ENCODE measurements around the gene RRAGC.
"Not testable (repeated sequence)": the region's sequence is repeated elsewhere in the genome, so short reads cannot be mapped to it uniquely, and the experiment has no call there.

Gene RRAGC

DNA sequence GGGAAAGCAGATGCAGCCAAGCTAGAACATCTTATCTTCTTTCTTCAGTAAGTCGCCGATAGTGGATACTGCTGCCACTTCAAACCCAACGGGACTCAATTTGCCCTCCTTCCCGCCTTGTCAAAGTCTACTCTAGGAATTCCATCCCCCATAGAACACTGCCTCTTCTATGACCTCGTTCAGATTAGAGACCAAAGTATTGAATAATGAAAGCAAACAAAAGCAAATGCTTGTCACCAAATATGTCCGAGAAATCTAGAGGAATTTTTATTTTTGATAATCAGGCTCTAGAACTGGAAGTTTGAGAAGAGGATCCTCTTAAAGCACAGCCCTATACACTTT, 853 bp upstream of the RRAGC start:
- TF ChIP-seq CTCF (IDR thresholded peaks at IDR 0.05; ENCODE audit: extremely low read depth, insufficient read depth, missing control alignments) = no peak
- in situ Hi-C loops (cut with MboI; ENCODE audit: low pct_unique_long_range_greater_than_20kb, low sequenced_read_pairs, unreplicated experiment) = no loop called here
- no peak for DNase-seq (ENCODE audit: low spot score)

- no peak for TF ChIP-seq CTCF (IDR thresholded peaks at IDR 0.05; ENCODE audit: extremely low read depth, insufficient read depth, missing control alignments)
- in situ Hi-C loops (cut with MboI; ENCODE audit: low pct_unique_long_range_greater_than_20kb, low sequenced_read_pairs, unreplicated experiment) = no loop called here
- peak; percentile 57 for DNase-seq (ENCODE audit: low spot score)
Measured at GRCh38 chr1:38858833-38859560, 575 bp downstream of the RRAGC start.

DNA sequence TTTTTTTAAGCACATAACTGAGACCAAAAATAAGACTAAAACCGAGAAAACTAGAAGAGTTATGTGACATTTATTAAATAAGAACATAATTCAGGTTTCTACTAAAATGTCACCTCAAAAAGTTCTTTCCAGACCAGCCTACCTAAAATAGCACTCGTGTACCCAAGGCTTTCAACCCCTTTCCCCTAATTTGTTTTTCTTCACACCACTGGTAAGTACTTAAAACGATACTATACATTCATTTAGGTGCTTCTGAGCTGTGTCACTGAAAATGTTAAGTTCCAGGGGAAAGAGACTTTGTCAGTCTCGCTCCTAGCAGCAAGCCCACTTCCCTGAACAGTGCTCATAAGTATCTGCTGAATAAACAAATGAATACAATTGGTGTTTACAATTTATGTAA, 6.8 kb downstream of the RRAGC start:
- in situ Hi-C loops (cut with MboI; ENCODE audit: low pct_unique_long_range_greater_than_20kb, low sequenced_read_pairs, unreplicated experiment) = no loop called here
- peak; percentile 53 for DNase-seq (ENCODE audit: low spot score)
- TF ChIP-seq CTCF (IDR thresholded peaks at IDR 0.05; ENCODE audit: extremely low read depth, insufficient read depth, missing control alignments) = no peak

GRCh38 chr1:38848071-38848470, 11.5 kb downstream of the RRAGC start:
- DNase-seq (ENCODE audit: low spot score) = no peak
- no peak for TF ChIP-seq CTCF (IDR thresholded peaks at IDR 0.05; ENCODE audit: extremely low read depth, insufficient read depth, missing control alignments)
- in situ Hi-C loops (cut with MboI; ENCODE audit: low pct_unique_long_range_greater_than_20kb, low sequenced_read_pairs, unreplicated experiment) = loop anchor here (25.0 kb wide), 1 partner anchor 811 kb away; the partner anchor contains the start of gene POU3F1

DNA sequence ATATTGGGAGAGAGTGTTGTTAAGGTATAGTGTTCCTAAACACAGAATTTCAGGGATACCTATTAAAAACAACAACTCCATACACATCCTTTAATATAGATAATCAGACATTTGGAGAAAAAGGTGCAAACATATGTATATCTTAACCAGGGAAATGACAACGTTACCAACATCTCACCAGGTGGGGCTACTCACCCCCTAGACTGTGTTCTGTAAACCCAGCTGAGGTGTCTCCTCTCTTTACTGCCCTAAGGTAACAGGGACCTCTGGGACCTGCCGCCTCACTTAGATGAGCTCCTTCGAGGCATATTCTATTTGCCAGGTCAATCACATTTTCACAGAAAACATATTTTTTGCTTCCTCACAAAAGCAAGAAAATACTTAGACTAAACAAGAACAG, 13.4 kb downstream of the RRAGC start:
- in situ Hi-C loops (cut with MboI; ENCODE audit: low pct_unique_long_range_greater_than_20kb, low sequenced_read_pairs, unreplicated experiment) = loop anchor here (25.0 kb wide), 1 partner anchor 809 kb away; the partner anchor contains the start of gene POU3F1
- no peak for DNase-seq (ENCODE audit: low spot score)
- no peak for TF ChIP-seq CTCF (IDR thresholded peaks at IDR 0.05; ENCODE audit: extremely low read depth, insufficient read depth, missing control alignments)

- DNase-seq (ENCODE audit: low spot score) = not testable (repeated sequence)
- in situ Hi-C loops (cut with MboI; ENCODE audit: low pct_unique_long_range_greater_than_20kb, low sequenced_read_pairs, unreplicated experiment) = loop anchor here (25.0 kb wide), 1 partner anchor 808 kb away; the partner anchor contains the start of gene POU3F1
Measured at GRCh38 chr1:38845088-38845487, 14.5 kb downstream of the RRAGC start.

- TF ChIP-seq CTCF (IDR thresholded peaks at IDR 0.05; ENCODE audit: extremely low read depth, insufficient read depth, missing control alignments) = no peak
- in situ Hi-C loops (cut with MboI; ENCODE audit: low pct_unique_long_range_greater_than_20kb, low sequenced_read_pairs, unreplicated experiment) = loop anchor here (25.0 kb wide), 1 partner anchor 803 kb away; the partner anchor contains the start of gene POU3F1
- DNase-seq (ENCODE audit: low spot score) = no peak
Measured at GRCh38 chr1:38840281-38840680, 19.3 kb downstream of the RRAGC start.
